Duodenal mucosa (tissue), 2 donors: ENCODE measurements around the gene ENTR1.

Experiments used
- H3K27ac ChIP-seq: one replicate; pipeline ENCODE4 v1.7.0; 2013; ENCODE audit warnings: low read depth, low read length
- H3K27me3 ChIP-seq, 2 donors: one replicate each; pipeline ENCODE4 v1.7.0; 2013; ENCODE audit warnings: low read length in 2 of 2, control low read depth in 1 of 2; ENCODE audit not compliant: insufficient read depth in 2 of 2, control insufficient read depth in 1 of 2
- H3K36me3 ChIP-seq, 2 donors: one replicate each; pipeline ENCODE4 v1.7.0; 2013; ENCODE audit warnings: low read length in 2 of 2, control low read depth in 1 of 2; ENCODE audit not compliant: insufficient read depth in 2 of 2, control insufficient read depth in 1 of 2
- H3K4me1 ChIP-seq, 2 donors: one replicate each; pipeline ENCODE4 v1.7.0; 2013; ENCODE audit warnings: low read length in 2 of 2, control low read depth in 1 of 2; ENCODE audit not compliant: insufficient read depth in 2 of 2, control insufficient read depth in 1 of 2
- H3K4me3 ChIP-seq, 2 donors: one replicate each; pipeline ENCODE4 v1.7.0; 2013; ENCODE audit warnings: low read length in 2 of 2, low read depth in 1 of 2
- H3K9ac ChIP-seq, 2 donors: one replicate each; pipeline ENCODE4 v1.7.0; 2013; ENCODE audit warnings: low read length in 2 of 2, low read depth in 1 of 2
- H3K9me3 ChIP-seq, 2 donors: one replicate each; pipeline ENCODE4 v1.7.0; 2013; ENCODE audit warnings: low read length in 2 of 2, control low read depth in 1 of 2; ENCODE audit not compliant: control insufficient read depth in 1 of 2

ENTR1 gene

DNA sequence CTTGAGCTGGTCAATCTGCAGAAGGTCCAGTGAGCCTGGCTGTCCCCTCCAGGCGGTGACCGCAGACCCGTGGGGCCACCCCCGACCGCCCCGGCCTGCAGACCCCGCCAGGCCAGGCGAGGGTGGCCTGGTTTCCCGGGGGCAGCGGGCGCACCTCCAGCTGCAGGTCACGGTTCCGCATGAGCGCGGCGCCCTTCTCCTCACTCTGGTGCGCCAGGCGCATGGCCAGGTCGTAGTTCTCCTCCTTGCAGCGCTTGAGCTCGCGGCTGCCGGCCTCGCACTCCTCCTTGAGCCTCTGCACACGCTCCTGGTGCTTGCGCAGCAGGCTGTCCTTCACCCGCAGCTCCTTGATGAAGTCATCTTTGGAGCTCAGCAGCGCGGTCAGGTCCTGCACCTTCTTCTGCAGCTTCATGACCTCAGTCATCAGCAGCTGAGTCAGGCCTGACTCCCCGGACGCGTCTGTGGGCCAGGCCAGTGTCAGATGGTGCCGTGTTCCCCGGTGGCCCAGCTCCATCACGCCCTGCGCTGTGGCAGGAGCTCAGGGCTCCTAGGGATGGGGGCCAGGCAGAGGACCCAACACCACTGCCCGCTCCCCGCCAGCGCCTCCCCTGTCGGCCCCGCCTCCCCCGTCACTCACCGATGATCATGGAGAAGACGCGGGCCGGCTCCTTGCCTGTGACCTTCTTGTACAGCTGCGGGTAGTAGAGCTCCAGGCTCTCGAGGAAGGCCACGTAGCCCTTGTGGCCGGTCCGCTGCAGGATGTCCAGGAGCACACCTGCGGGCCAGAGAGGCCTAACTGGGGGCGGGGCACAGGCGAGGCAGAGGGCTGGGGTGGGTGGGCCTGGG lies 39.5 kb downstream of the ENTR1 start:
- peaks cover 7 to 9% of the 10 kb centered on the region in 2 donors for H3K4me1 ChIP-seq
- no peak overlapping the region for H3K9ac ChIP-seq
- no peak overlapping the region for H3K27ac ChIP-seq
- H3K27me3 ChIP-seq = no peaks in the 10 kb centered on the region
- H3K9me3 ChIP-seq = no peaks in the 10 kb centered on the region
- no peak overlapping the region for H3K4me3 ChIP-seq
- H3K36me3 ChIP-seq = no peaks in the 10 kb centered on the region

DNA sequence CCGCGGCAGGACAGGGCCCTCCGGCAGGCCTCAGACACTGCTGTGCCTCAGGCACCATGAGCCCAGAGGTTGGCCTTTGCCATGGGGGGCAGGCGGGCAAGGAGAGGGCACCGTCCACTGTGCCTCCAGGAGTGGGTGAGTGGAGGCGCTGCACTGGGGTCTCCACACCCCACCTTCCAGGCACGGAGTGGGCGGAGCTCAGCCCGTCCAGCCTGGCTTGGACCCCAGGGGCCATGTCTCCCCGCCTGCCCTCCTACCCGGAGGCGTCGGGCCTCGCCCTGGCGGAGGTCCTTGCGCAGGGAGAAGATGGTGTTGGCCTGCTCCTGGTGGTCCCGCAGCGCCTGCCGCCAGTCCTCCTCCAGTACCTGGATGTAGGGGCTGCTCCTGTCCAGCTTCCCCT lies 40.4 kb downstream of the ENTR1 start:
- Histone ChIP-seq H3K9ac (no peak overlapping the region), H3K27me3 (no peaks in the 10 kb centered on the region), H3K4me1 (peaks cover 7 to 9% of the 10 kb centered on the region in 2 donors), H3K4me3 (no peak overlapping the region), H3K36me3 (no peaks in the 10 kb centered on the region), H3K9me3 (no peaks in the 10 kb centered on the region), H3K27ac (no peak overlapping the region)

DNA sequence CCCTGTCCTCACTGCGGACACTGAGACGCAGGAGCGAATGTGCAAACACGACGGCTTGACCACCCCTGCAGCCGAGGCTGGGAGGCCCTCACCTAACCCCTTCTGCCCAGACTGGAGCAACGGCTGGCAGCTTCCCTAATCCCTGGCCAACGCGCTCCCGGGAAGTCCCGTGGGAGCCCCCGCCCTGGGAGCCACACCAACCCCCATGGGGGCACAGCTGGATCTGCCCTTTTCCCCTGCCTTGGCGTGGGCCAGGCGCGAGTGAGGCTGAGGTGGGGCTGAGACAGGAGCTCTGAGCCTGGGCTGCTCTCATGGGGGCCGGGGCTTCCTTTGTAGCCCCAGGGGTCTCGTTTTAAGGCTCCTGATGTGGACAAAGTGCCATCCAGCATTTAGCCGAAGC lies 42.2 kb downstream of the ENTR1 start:
- no peak overlapping the region for H3K4me3 ChIP-seq
- no peaks in the 10 kb centered on the region for H3K36me3 ChIP-seq
- no peak overlapping the region for H3K27ac ChIP-seq
- no peaks in the 10 kb centered on the region for H3K9me3 ChIP-seq
- no peak overlapping the region for H3K9ac ChIP-seq
- no peaks in the 10 kb centered on the region for H3K27me3 ChIP-seq
- H3K4me1 ChIP-seq = peaks cover 9 to 13% of the 10 kb centered on the region in 2 donors

DNA sequence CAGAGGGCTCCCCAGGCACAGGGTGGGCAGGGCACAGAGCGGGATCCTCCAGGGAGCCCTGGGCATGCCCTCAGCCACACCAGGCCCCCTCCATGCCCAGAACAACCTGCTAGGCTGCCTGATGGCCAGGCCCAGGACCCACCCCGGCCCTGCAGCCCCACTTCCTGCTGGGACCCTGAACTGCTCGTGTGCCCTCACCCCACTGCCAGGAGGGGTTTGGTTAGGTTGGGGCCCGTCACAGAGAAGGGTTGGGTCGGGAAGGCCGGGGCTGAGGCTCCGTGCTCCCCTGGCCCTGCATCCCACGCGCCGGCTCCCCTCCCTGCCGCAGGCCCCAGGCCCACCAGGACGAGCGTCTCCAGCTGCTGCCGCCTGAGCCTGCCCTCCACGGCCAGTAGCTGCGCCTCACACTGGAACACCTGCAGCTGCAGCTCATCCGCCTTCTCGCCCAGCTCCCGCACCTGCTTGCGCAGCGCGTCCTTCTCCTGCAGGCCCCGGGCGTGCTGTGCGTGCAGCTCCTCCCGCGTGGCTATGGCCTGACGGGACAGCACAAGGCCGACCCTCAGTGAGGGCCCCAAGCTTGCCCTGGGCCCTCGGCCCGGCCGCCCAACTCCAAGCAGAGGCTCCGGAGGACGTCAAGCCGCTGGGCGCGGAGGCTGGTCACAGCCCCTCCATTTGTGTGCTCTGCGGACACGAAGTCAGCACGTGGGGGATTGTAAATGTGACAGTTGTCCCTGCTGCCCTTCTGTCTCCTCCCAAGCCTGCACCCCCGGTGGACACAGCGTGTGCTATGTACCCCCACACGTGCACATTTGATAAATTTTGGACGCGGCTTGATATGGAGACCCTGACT lies 42.9 kb downstream of the ENTR1 start:
- Histone ChIP-seq H3K9ac (no peak overlapping the region), H3K4me1 (peaks cover 7 to 18% of the 10 kb centered on the region in 2 donors), H3K27me3 (no peaks in the 10 kb centered on the region), H3K27ac (no peak overlapping the region), H3K9me3 (no peaks in the 10 kb centered on the region), H3K36me3 (no peaks in the 10 kb centered on the region), H3K4me3 (no peak overlapping the region)

DNA sequence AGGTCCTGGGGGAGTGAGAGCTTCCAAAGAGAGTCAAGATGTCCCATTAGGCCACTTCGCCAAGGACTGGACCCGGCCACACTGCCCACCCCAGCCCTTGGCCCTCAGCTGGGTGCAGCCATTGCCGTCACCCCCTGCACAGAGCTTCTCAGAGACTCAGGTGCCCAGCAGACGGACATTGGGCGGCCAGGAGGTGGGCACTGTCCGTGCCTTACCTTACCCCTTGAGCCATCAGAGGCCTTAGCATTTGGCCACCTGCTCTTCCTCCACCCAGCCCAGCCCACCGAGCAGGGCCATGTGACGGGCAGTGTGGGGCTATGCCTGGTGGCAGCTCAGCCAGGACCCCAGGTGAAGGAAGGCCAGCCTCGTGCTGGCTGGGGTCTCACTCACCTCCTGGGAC lies 43.6 kb downstream of the ENTR1 start:
- no peaks in the 10 kb centered on the region for H3K9me3 ChIP-seq
- H3K27ac ChIP-seq = no peak overlapping the region

DNA sequence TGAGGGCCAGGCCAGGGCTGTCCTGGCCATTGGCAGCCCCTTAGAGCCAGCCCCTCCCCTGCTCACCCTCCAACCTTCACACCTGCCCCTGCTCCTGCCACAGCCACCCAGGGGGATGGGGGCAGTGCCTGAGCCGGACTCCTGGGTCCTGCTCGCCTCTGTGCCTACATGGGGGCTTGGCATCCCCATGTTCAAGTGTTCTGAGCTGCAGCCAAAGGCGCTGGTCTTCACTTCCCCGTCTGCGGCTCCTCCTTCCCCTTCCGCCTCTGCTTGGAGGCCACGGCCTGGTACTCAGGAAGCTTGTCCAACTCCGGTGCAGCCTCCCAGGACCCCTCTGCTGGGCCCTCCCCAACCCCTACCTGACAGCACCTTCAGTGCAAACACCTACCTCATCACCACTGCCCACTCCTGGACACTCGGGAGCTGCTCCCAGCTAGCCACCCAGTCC lies 44.6 kb downstream of the ENTR1 start:
- no peaks in the 10 kb centered on the region for H3K27me3 ChIP-seq
- H3K4me3 ChIP-seq = no peak overlapping the region
- no peaks in the 10 kb centered on the region for H3K9me3 ChIP-seq
- H3K4me1 ChIP-seq = peaks cover 8 to 15% of the 10 kb centered on the region in 2 donors
- H3K9ac ChIP-seq = no peak overlapping the region
- H3K27ac ChIP-seq = no peak overlapping the region
- peaks cover 0 to 5% of the 10 kb centered on the region in 2 donors for H3K36me3 ChIP-seq

More for the DNA sequence above, 43.6 kb downstream of the ENTR1 start:
- Histone ChIP-seq H3K36me3 (no peaks in the 10 kb centered on the region), H3K4me1 (peaks cover 8 to 16% of the 10 kb centered on the region in 2 donors), H3K27me3 (no peaks in the 10 kb centered on the region), H3K9ac (no peak overlapping the region), H3K4me3 (no peak overlapping the region)

DNA sequence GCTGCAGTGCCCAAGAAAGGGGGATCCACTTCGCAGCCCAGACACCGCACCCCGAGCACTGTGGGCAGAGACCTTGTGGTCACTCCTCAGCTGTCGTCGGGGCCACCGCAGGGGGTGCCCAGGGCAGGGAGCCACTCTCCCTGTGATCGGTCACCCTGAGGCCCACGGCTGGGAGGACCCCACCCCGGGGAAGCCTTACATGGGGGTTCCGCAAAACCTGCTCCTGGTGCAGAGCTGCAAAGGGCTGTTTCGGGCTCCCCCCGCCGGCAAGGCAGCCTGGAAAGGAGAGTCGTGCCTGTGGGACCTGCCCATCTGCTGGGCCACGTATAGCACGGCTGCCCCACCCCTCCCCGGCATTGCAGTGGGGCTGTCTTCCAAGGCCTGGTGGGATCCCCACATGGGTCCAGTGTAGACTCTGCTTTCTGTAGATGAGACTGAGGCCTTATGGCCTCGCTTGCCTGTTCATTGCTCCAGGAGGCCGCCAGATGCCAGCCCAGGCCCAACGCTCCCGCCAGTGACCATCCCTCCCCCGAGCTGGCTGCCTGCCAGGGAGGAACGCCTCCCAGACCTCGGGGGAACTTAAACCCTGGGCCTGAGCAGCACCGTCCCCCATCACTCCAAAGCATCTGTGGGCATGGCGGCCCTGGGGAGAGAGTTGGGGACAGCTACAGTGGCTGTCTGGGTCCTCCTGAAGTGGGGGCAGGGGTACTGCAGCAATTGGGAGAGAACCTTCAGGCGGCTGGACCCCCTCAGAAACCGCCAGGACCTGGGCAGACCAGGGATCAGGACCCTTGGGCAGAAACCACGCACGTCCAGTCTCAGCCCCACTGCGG lies 45.3 kb downstream of the ENTR1 start:
- Histone ChIP-seq H3K4me1 (peaks cover 8 to 15% of the 10 kb centered on the region in 2 donors), H3K36me3 (peaks cover 0 to 5% of the 10 kb centered on the region in 2 donors), H3K27me3 (no peaks in the 10 kb centered on the region), H3K9ac (no peak overlapping the region), H3K9me3 (no peaks in the 10 kb centered on the region), H3K4me3 (no peak overlapping the region), H3K27ac (no peak overlapping the region)

DNA sequence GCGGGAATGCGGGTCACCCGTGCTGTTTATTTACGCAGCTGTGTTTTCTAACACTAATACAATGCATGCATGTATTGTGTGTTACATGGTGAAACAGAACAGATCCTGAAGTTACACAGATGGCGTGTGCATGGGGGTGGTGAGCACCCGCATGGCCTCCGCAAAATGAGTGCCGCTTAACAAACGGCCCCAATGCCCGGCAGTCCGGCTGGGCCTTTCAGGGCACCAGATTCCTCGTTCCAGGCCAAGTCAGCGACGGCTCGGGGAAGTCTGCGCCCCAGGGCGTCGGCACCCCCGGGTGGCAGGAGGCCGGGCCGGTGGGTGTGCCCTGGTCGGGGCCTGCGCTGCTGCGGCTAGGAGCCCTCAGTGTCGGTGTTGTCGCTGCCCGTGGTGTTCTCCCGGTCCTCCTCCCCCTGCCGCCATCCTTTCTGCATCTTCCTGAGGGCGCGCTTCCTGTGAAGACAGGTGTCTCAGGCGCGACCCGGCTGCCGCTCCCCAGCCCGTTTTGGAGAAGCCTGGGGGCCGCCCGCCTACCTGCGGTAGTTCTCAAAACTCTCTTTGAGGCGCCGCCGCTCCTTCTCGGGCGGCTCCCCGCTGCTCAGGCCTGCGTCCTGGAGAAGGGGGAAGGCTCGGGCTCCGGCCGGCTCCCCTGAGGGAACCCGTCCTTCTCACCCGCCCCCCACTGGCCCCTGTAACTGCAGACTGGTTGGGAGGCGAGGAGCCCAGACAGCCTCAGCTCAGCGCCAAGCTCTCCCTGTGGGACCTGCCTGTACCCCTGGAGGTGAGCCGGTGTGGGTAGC lies 46.3 kb downstream of the ENTR1 start:
- Histone ChIP-seq H3K9me3 (no peaks in the 10 kb centered on the region), H3K4me1 (peaks cover 8 to 15% of the 10 kb centered on the region in 2 donors), H3K9ac (no peak overlapping the region), H3K4me3 (peak overlapping the region in 1 of 2 donors; percentile 32), H3K36me3 (peaks cover 0 to 9% of the 10 kb centered on the region in 2 donors), H3K27me3 (no peaks in the 10 kb centered on the region), H3K27ac (no peak overlapping the region)
